ENCODE data around the gene MYOM1. TPM values are rescaled to one million over a fixed set of nuclear protein-coding genes. Genes with fewer than 3 reads are reported as not detected.
A peak's percentile ranks its signal among the peaks of the same experiment; 100 is the strongest.

Gene MYOM1
- total RNA-seq, 2 experiments from 2014 or later = 2.7 to 3.3 TPM

- Mint-ChIP-seq H3K27me3 (no peaks in the 10 kb centered on the region), H3K4me1 (no peaks in the 10 kb centered on the region), H3K9me3 (peaks cover 4% of the 10 kb centered on the region), H3K36me3 (peaks cover 7% of the 10 kb centered on the region), H3K4me3 (no peak overlapping the region), H3K27ac (no peak overlapping the region)
- POLR2A ChIA-PET = no interaction called here
- DNase-seq (no peak), ATAC-seq (ENCODE audit: low read depth) (no peak)
Observed at GRCh38 chr18:3138274-3138975, 81.3 kb downstream of the MYOM1 start.

- DNase-seq = no peak
- no peaks in the 10 kb centered on the region for H3K36me3 Mint-ChIP-seq
- POLR2A ChIA-PET = no interaction called here
- H3K9me3 Mint-ChIP-seq = no peaks in the 10 kb centered on the region
- no peak for ATAC-seq (ENCODE audit: low read depth)
- H3K4me1 Mint-ChIP-seq = no peaks in the 10 kb centered on the region
- no peak overlapping the region for H3K27ac Mint-ChIP-seq
- H3K27me3 Mint-ChIP-seq = no peaks in the 10 kb centered on the region
- H3K4me3 Mint-ChIP-seq = no peak overlapping the region
Observed at GRCh38 chr18:3135536-3135935, 84.2 kb downstream of the MYOM1 start.

- POLR2A ChIA-PET = no interaction called here
- DNase-seq (no peak), ATAC-seq (ENCODE audit: low read depth) (no peak)
- no peaks in the 10 kb centered on the region for H3K27me3 Mint-ChIP-seq
- H3K9me3 Mint-ChIP-seq = no peaks in the 10 kb centered on the region
- no peak overlapping the region for H3K27ac Mint-ChIP-seq
- no peaks in the 10 kb centered on the region for H3K36me3 Mint-ChIP-seq
- H3K4me1 Mint-ChIP-seq = peaks cover 6% of the 10 kb centered on the region
- H3K4me3 Mint-ChIP-seq = no peak overlapping the region
Observed at GRCh38 chr18:3132700-3133099, 87.1 kb downstream of the MYOM1 start.

- POLR2A ChIA-PET = no interaction called here
- Mint-ChIP-seq H3K27me3 (peaks cover 1% of the 10 kb centered on the region), H3K9me3 (no peaks in the 10 kb centered on the region), H3K36me3 (no peaks in the 10 kb centered on the region), H3K27ac (no peak overlapping the region), H3K4me3 (no peak overlapping the region), H3K4me1 (peaks cover 6% of the 10 kb centered on the region)
- ATAC-seq (ENCODE audit: low read depth) (no peak), DNase-seq (no peak)
Observed at GRCh38 chr18:3130344-3130743, 89.4 kb downstream of the MYOM1 start.

- H3K4me3 Mint-ChIP-seq = no peak overlapping the region
- H3K27ac Mint-ChIP-seq = no peak overlapping the region
Observed at GRCh38 chr18:3129053-3129864, 90.5 kb downstream of the MYOM1 start.

GRCh38 chr18:3126457-3127097 lies 93.2 kb downstream of the MYOM1 start:
- Mint-ChIP-seq H3K4me1 (peaks cover 6% of the 10 kb centered on the region), H3K27me3 (peaks cover 1% of the 10 kb centered on the region), H3K27ac (no peak overlapping the region), H3K36me3 (peaks cover 8% of the 10 kb centered on the region), H3K4me3 (no peak overlapping the region), H3K9me3 (peaks cover 5% of the 10 kb centered on the region)
- DNase-seq (no peak), ATAC-seq (ENCODE audit: low read depth) (no peak)
- POLR2A ChIA-PET = no interaction called here

More at GRCh38 chr18:3129053-3129864, 90.5 kb downstream of the MYOM1 start:
- H3K9me3 Mint-ChIP-seq = peaks cover 5% of the 10 kb centered on the region
- H3K27me3 Mint-ChIP-seq = peaks cover 1% of the 10 kb centered on the region
- peak; percentile 80 for DNase-seq
- H3K4me1 Mint-ChIP-seq = peaks cover 6% of the 10 kb centered on the region
- H3K36me3 Mint-ChIP-seq = peaks cover 8% of the 10 kb centered on the region
- POLR2A ChIA-PET = no interaction called here
- ATAC-seq (ENCODE audit: low read depth) = peak; percentile 99

GRCh38 chr18:3124822-3125221 lies 94.9 kb downstream of the MYOM1 start:
- ATAC-seq (ENCODE audit: low read depth) (no peak), DNase-seq (no peak)
- H3K36me3 Mint-ChIP-seq = peaks cover 8% of the 10 kb centered on the region
- peaks cover 6% of the 10 kb centered on the region for H3K4me1 Mint-ChIP-seq
- H3K4me3 Mint-ChIP-seq = no peak overlapping the region
- H3K27me3 Mint-ChIP-seq = peaks cover 1% of the 10 kb centered on the region
- POLR2A ChIA-PET = no interaction called here
- H3K9me3 Mint-ChIP-seq = peaks cover 5% of the 10 kb centered on the region
- H3K27ac Mint-ChIP-seq = no peak overlapping the region

- no peaks in the 10 kb centered on the region for H3K4me1 Mint-ChIP-seq
- no peak overlapping the region for H3K4me3 Mint-ChIP-seq
- no peak overlapping the region for H3K27ac Mint-ChIP-seq
- H3K27me3 Mint-ChIP-seq = peaks cover 1% of the 10 kb centered on the region
- POLR2A ChIA-PET = no interaction called here
- ATAC-seq (ENCODE audit: low read depth) (no peak), DNase-seq (no peak)
- H3K9me3 Mint-ChIP-seq = peaks cover 5% of the 10 kb centered on the region
- peaks cover 8% of the 10 kb centered on the region for H3K36me3 Mint-ChIP-seq
Observed at GRCh38 chr18:3122851-3123250, 96.9 kb downstream of the MYOM1 start.

GRCh38 chr18:3121259-3121658 lies 98.5 kb downstream of the MYOM1 start:
- POLR2A ChIA-PET = no interaction called here
- DNase-seq = no peak
- no peak for ATAC-seq (ENCODE audit: low read depth)
- H3K27ac Mint-ChIP-seq = no peak overlapping the region
- H3K9me3 Mint-ChIP-seq = peaks cover 5% of the 10 kb centered on the region
- H3K36me3 Mint-ChIP-seq = peaks cover 8% of the 10 kb centered on the region
- H3K4me3 Mint-ChIP-seq = no peak overlapping the region
- no peaks in the 10 kb centered on the region for H3K4me1 Mint-ChIP-seq
- no peaks in the 10 kb centered on the region for H3K27me3 Mint-ChIP-seq

GRCh38 chr18:3120356-3120755 lies 99.4 kb downstream of the MYOM1 start:
- Mint-ChIP-seq H3K36me3 (peaks cover 8% of the 10 kb centered on the region), H3K4me1 (no peaks in the 10 kb centered on the region), H3K27ac (no peak overlapping the region), H3K27me3 (no peaks in the 10 kb centered on the region), H3K4me3 (no peak overlapping the region), H3K9me3 (peaks cover 5% of the 10 kb centered on the region)
- POLR2A ChIA-PET = no interaction called here
- ATAC-seq (ENCODE audit: low read depth) (no peak), DNase-seq (no peak)

GRCh38 chr18:3119401-3120341 lies 100.1 kb downstream of the MYOM1 start:
- POLR2A ChIA-PET = no interaction called here
- no peak overlapping the region for H3K27ac Mint-ChIP-seq
- no peak for ATAC-seq (ENCODE audit: low read depth)
- no peaks in the 10 kb centered on the region for H3K4me1 Mint-ChIP-seq
- no peaks in the 10 kb centered on the region for H3K9me3 Mint-ChIP-seq
- DNase-seq = no peak
- H3K36me3 Mint-ChIP-seq = peaks cover 2% of the 10 kb centered on the region
- no peaks in the 10 kb centered on the region for H3K27me3 Mint-ChIP-seq
- no peak overlapping the region for H3K4me3 Mint-ChIP-seq

- no peak overlapping the region for H3K4me3 Mint-ChIP-seq
- no peak overlapping the region for H3K27ac Mint-ChIP-seq
- ATAC-seq (ENCODE audit: low read depth) (no peak), DNase-seq (no peak)
- no peaks in the 10 kb centered on the region for H3K4me1 Mint-ChIP-seq
- H3K9me3 Mint-ChIP-seq = no peaks in the 10 kb centered on the region
- no peaks in the 10 kb centered on the region for H3K36me3 Mint-ChIP-seq
- POLR2A ChIA-PET = no interaction called here
- H3K27me3 Mint-ChIP-seq = no peaks in the 10 kb centered on the region
Observed at GRCh38 chr18:3118195-3119010, 101.4 kb downstream of the MYOM1 start.

Data from activated naive CD8-positive, alpha-beta T cell treated with anti-CD3 and anti-CD28 coated beads, Interleukin-2, amount 10 ng/mL, durations not matched to agents 7 days and 5 days (primary cell).